IPS DF 19.7 (cell line): ENCODE data around the gene CLP1.
"Not testable (repeated sequence)": the region's sequence is repeated elsewhere in the genome, so short reads cannot be mapped to it uniquely, and the experiment has no call there.

Experiments
- DNase-seq: peaks from one replicate; pipeline ENCODE4 v3.0.0-alpha.2; 2013; ENCODE audit warnings: low read depth, low spot score

Gene CLP1

GRCh38 chr11:57641011-57641807, 16.4 kb upstream of the CLP1 start:
- no peak for DNase-seq

- DNase-seq: no peak
Measured at GRCh38 chr11:57643802-57644201, 13.8 kb upstream of the CLP1 start.

- no peak for DNase-seq
Measured at GRCh38 chr11:57644748-57645688, 12.5 kb upstream of the CLP1 start.

- DNase-seq: no peak
Measured at GRCh38 chr11:57645689-57646085, 11.9 kb upstream of the CLP1 start.

GRCh38 chr11:57646194-57646798, 11.3 kb upstream of the CLP1 start:
- DNase-seq: no peak

GRCh38 chr11:57646799-57647303, 10.7 kb upstream of the CLP1 start:
- DNase-seq: no peak

GRCh38 chr11:57647372-57647771, 10.2 kb upstream of the CLP1 start:
- no peak for DNase-seq

GRCh38 chr11:57647960-57648800, 9.4 kb upstream of the CLP1 start:
- DNase-seq: no peak

GRCh38 chr11:57648801-57649735, 8.5 kb upstream of the CLP1 start:
- no peak for DNase-seq

GRCh38 chr11:57649826-57650738, 7.5 kb upstream of the CLP1 start, which contains the start of gene YPEL4:
TSS of gene YPEL4 (minus strand) at chr11:57649912. CDS start at chr11:57647107, 2,805 bp downstream.
- no peak for DNase-seq

GRCh38 chr11:57650739-57651090, 6.8 kb upstream of the CLP1 start:
- no peak for DNase-seq

- DNase-seq: no peak
Measured at GRCh38 chr11:57651408-57651807, 6.2 kb upstream of the CLP1 start.

- not testable (repeated sequence) for DNase-seq
Measured at GRCh38 chr11:57652230-57652629, 5.3 kb upstream of the CLP1 start.

GRCh38 chr11:57652662-57653061, 4.9 kb upstream of the CLP1 start:
- DNase-seq: no peak

- no peak for DNase-seq
Measured at GRCh38 chr11:57653163-57653562, 4.4 kb upstream of the CLP1 start.

GRCh38 chr11:57656885-57657193, 723 bp upstream of the CLP1 start:
- no peak for DNase-seq

GRCh38 chr11:57658023-57658361, 430 bp downstream of the CLP1 start:
- DNase-seq: no peak

- DNase-seq: no peak
Measured at GRCh38 chr11:57659669-57660068, 2.1 kb downstream of the CLP1 start.

- no peak for DNase-seq
Measured at GRCh38 chr11:57662893-57663292, 5.3 kb downstream of the CLP1 start.
